ENCODE results near the gene UEVLD.

Gene UEVLD

DNA sequence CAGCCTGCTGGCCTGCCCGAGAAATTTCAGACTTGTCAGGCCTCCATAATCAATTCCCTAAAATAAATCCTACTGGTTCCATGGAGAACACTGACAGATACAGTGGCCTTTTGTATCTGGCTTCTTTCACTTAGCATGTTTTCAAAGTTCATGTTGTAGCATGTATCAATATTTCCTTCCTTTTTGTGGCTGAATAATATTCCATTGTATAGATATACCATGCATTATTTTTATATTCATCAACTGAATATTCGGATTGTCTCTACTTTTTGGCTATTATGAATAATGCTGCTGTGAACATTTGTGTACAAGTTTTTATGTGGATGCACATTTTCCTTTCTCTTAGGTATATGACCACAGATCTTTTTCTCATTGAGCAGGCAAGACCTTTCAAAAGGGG, 35.2 kb upstream of the UEVLD start:
- POLR2A ChIA-PET (ENCODE audit: low non-redundant PET), result no interaction called here
- TF ChIP-seq CTCF (conservative IDR thresholded peaks at IDR 0.05; ENCODE audit: low read depth), result no peak
- CTCF ChIA-PET, result no interaction called here
- no peak overlapping the region for H3K27ac ChIP-seq
- no peak for DNase-seq (ENCODE audit: low spot score)

DNA sequence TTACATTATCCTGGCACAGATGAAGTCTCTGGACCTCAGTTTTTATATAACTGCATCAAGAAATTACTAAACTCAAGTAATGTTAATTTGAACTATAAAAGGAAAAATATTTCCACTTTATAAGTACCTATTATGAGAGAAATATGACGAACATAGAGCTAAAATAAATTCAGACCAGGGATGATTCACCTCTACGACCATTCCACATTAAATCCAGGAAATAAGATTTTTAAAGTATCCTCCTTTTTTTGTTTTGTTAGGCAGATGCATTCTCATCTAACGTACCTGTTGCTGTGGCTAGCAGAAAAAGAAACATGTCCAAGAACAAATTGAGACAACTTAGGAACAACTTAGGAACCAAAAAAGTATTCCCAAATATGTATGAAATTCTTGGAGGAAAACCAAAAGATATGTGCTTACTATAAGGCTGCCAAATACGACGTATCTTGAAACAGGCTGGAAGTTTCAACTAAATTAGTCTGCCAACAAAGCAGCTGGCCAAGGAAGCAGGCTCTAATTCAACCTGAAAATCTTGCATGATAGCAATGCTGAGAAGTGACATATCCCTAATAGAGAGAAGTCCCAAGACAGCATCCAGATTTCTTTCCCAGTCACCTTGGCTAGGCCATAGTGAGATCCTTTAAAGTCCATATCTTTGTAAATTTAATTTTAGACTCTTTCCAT, 29.9 kb upstream of the UEVLD start:
- no peak for DNase-seq (ENCODE audit: low spot score)
- ChIA-PET CTCF (no interaction called here), POLR2A (ENCODE audit: low non-redundant PET) (no interaction called here)
- TF ChIP-seq CTCF (conservative IDR thresholded peaks at IDR 0.05; ENCODE audit: low read depth), result no peak
- H3K27ac ChIP-seq, result no peak overlapping the region

GRCh38 chr11:18617688-18618341, 29.3 kb upstream of the UEVLD start:
- TF ChIP-seq CTCF (conservative IDR thresholded peaks at IDR 0.05; ENCODE audit: low read depth), result no peak
- DNase-seq (ENCODE audit: low spot score), result no peak
- no peak overlapping the region for H3K27ac ChIP-seq
- ChIA-PET CTCF (interaction anchor here (0.6 kb wide), 1 partner anchor 1770 kb away, joined by 3 read pairs; the partner anchor contains the start of gene PRMT3), POLR2A (ENCODE audit: low non-redundant PET) (no interaction called here)

GRCh38 chr11:18615628-18616392, 27.3 kb upstream of the UEVLD start:
- DNase-seq (ENCODE audit: low spot score), result no peak
- no peak for TF ChIP-seq CTCF (conservative IDR thresholded peaks at IDR 0.05; ENCODE audit: low read depth)
- CTCF ChIA-PET, result interaction anchor here (1.1 kb wide), 1 partner anchor 500 kb away, joined by 3 read pairs; no protein-coding TSS in a partner anchor
- POLR2A ChIA-PET (ENCODE audit: low non-redundant PET), result no interaction called here
- no peak overlapping the region for H3K27ac ChIP-seq

GRCh38 chr11:18614667-18615066, 26.1 kb upstream of the UEVLD start:
- POLR2A ChIA-PET (ENCODE audit: low non-redundant PET), result no interaction called here
- H3K27ac ChIP-seq, result no peak overlapping the region
- CTCF ChIA-PET, result interaction anchor here (0.5 kb wide), 1 partner anchor 36 kb away, joined by 3 read pairs; no protein-coding TSS in a partner anchor
- TF ChIP-seq CTCF (conservative IDR thresholded peaks at IDR 0.05; ENCODE audit: low read depth), result no peak
- DNase-seq (ENCODE audit: low spot score), result no peak

- H3K27ac ChIP-seq, result no peak overlapping the region
- no peak for DNase-seq (ENCODE audit: low spot score)
- no peak for TF ChIP-seq CTCF (conservative IDR thresholded peaks at IDR 0.05; ENCODE audit: low read depth)
- CTCF ChIA-PET, result no interaction called here
- POLR2A ChIA-PET (ENCODE audit: low non-redundant PET), result no interaction called here
Measured at GRCh38 chr11:18612394-18612793, 23.9 kb upstream of the UEVLD start.
